ENCODE results near the gene S100P. TPM values are rescaled to one million over a fixed set of nuclear protein-coding genes. Genes with fewer than 3 reads are reported as not detected.

The S100P gene
- total and polyA plus RNA-seq, 2 donors (not counting 1 experiment from before 2014, with no cell fraction given): 0.07 TPM; not detected in 1

GRCh38 chr4:6676722-6677558 lies 16.7 kb upstream of the S100P start:
- peaks cover 27 to 35% of the 10 kb centered on the region in 2 donors for H3K4me1 ChIP-seq (ENCODE audit: control insufficient read depth in 2 of 2, insufficient read depth in 2 of 2, low read length in 2 of 2)

More at GRCh38 chr4:6676722-6677558, 16.7 kb upstream of the S100P start:
- ATAC-seq (ENCODE audit: low read depth) (no peak), DNase-seq (no peak)
- Mint-ChIP-seq H3K27me3 (no peaks in the 10 kb centered on the region), H3K4me3 (peak overlapping the region; percentile 31), H3K27ac (no peak overlapping the region), H3K9me3 (ENCODE audit: insufficient read depth) (no peaks in the 10 kb centered on the region), H3K4me1 (peaks cover 43% of the 10 kb centered on the region)
- ChIA-PET POLR2A (no interaction called here), CTCF (no interaction called here)
- Histone ChIP-seq H3K4me3 (ENCODE audit: control extremely low read depth in 1 of 5, extremely low read depth in 1 of 5, insufficient read depth in 1 of 5, low read depth in 2 of 5, low read length in 4 of 5) (no peak overlapping the region), H4K20me1 (ENCODE audit: control insufficient read depth, insufficient read depth, low read length, poor library complexity, severe bottlenecking) (peaks cover 25% of the 10 kb centered on the region), H3K36me3 (replicated peaks in 1 of 2; ENCODE audit: control extremely low read depth in 1 of 2, control insufficient read depth in 1 of 2, extremely low read depth in 1 of 2, insufficient read depth in 2 of 2, low read length in 1 of 2) (peaks cover 0 to 19% of the 10 kb centered on the region in 2 experiments), H3K9me3 (ENCODE audit: control extremely low read depth in 1 of 3, control insufficient read depth in 2 of 3, insufficient read depth in 1 of 3, low read length in 2 of 3) (peaks cover 0 to 13% (median 2%) of the 10 kb centered on the region in 3 donors), H3K79me2 (ENCODE audit: control insufficient read depth, insufficient read depth, low read length) (peaks cover 41% of the 10 kb centered on the region), H3K27ac (ENCODE audit: low read length in 2 of 2) (no peak overlapping the region), H3K27me3 (replicated peaks in 1 of 4; ENCODE audit: control extremely low read depth in 1 of 4, control insufficient read depth in 3 of 4, insufficient read depth in 4 of 4, low read length in 3 of 4) (no peaks in the 10 kb centered on the region), H3K4me2 (replicated peaks; ENCODE audit: low read depth, low read length, poor library complexity, severe bottlenecking) (peak overlapping the region; percentile 84), H3K9ac (ENCODE audit: low read length) (no peak overlapping the region), H2AFZ (ENCODE audit: insufficient read depth, low read depth, low read length, poor library complexity, severe bottlenecking) (no peak overlapping the region)
- 91% methylated on average over 18 of the region's 21 CpGs for WGBS (ENCODE audit: insufficient coverage)
- TF ChIP-seq EZH2 (IDR thresholded peaks at IDR 0.05; ENCODE audit: borderline replicate concordance, insufficient read depth, low read depth, low read length, poor library complexity, severe bottlenecking) (no peak), CTCF (IDR thresholded peaks at IDR 0.05) (no peak)
- intact Hi-C loops (cut with micrococcal nuclease): no loop called here

Measured in B cell (primary cell).